ENCODE measurements around the gene GZF1. TPM values are rescaled to one million over a fixed set of nuclear protein-coding genes. Genes with fewer than 3 reads are reported as not detected.

GZF1 gene
- total RNA-seq, 1 donor from 2014 or later, result 14.8 TPM

- H3K9me3 ChIP-seq, result no peaks in the 10 kb centered on the region
- intact Hi-C loops (cut with DNase I), result no loop called here
- H3K27me3 ChIP-seq (ENCODE audit: low read depth), result no peaks in the 10 kb centered on the region
- ATAC-seq (no peak), DNase-seq (no peak)
- no peak overlapping the region for H3K4me3 ChIP-seq
- H3K4me1 ChIP-seq, result no peaks in the 10 kb centered on the region
- no peak for TF ChIP-seq CTCF (IDR thresholded peaks at IDR 0.05)
- H3K36me3 ChIP-seq, result no peaks in the 10 kb centered on the region
- H3K27ac ChIP-seq, result no peak overlapping the region
Measured at GRCh38 chr20:23327617-23328333, 34.2 kb upstream of the GZF1 start.

- Histone ChIP-seq H3K4me1 (no peaks in the 10 kb centered on the region), H3K27ac (no peak overlapping the region), H3K36me3 (no peaks in the 10 kb centered on the region), H3K27me3 (ENCODE audit: low read depth) (no peaks in the 10 kb centered on the region), H3K9me3 (no peaks in the 10 kb centered on the region), H3K4me3 (no peak overlapping the region)
- ATAC-seq (no peak), DNase-seq (no peak)
- intact Hi-C loops (cut with DNase I), result no loop called here
- no peak for TF ChIP-seq CTCF (IDR thresholded peaks at IDR 0.05)
Measured at GRCh38 chr20:23331450-23332350, 30.3 kb upstream of the GZF1 start.

- H3K4me3 ChIP-seq, result no peak overlapping the region
- DNase-seq (no peak), ATAC-seq (no peak)
- TF ChIP-seq CTCF (IDR thresholded peaks at IDR 0.05), result no peak
- no peaks in the 10 kb centered on the region for H3K27me3 ChIP-seq (ENCODE audit: low read depth)
- no peaks in the 10 kb centered on the region for H3K36me3 ChIP-seq
- H3K4me1 ChIP-seq, result no peaks in the 10 kb centered on the region
- no peak overlapping the region for H3K27ac ChIP-seq
- intact Hi-C loops (cut with DNase I), result no loop called here
- H3K9me3 ChIP-seq, result no peaks in the 10 kb centered on the region
Measured at GRCh38 chr20:23332467-23332866, 29.5 kb upstream of the GZF1 start.

- ATAC-seq, result no peak
- DNase-seq, result no peak
- intact Hi-C loops (cut with DNase I), result no loop called here
Measured at GRCh38 chr20:23334111-23334510, 27.9 kb upstream of the GZF1 start.

GRCh38 chr20:23335521-23335920, 26.5 kb upstream of the GZF1 start:
- intact Hi-C loops (cut with DNase I), result no loop called here
- Histone ChIP-seq H3K4me3 (no peak overlapping the region), H3K27ac (no peak overlapping the region), H3K9me3 (no peaks in the 10 kb centered on the region), H3K4me1 (peaks cover 6% of the 10 kb centered on the region), H3K36me3 (no peaks in the 10 kb centered on the region), H3K27me3 (ENCODE audit: low read depth) (no peaks in the 10 kb centered on the region)
- no peak for TF ChIP-seq CTCF (IDR thresholded peaks at IDR 0.05)
- DNase-seq, result no peak
- no peak for ATAC-seq

More at GRCh38 chr20:23334111-23334510, 27.9 kb upstream of the GZF1 start:
- H3K4me1 ChIP-seq, result no peaks in the 10 kb centered on the region
- H3K9me3 ChIP-seq, result no peaks in the 10 kb centered on the region
- no peak for TF ChIP-seq CTCF (IDR thresholded peaks at IDR 0.05)
- no peaks in the 10 kb centered on the region for H3K36me3 ChIP-seq
- no peak overlapping the region for H3K4me3 ChIP-seq
- H3K27ac ChIP-seq, result no peak overlapping the region
- no peaks in the 10 kb centered on the region for H3K27me3 ChIP-seq (ENCODE audit: low read depth)

Data from lower lobe of right lung (tissue), 2 donors.